HG03439 (cell line): ENCODE measurements around the gene FAM107B.

Source experiments
- ATAC-seq: cut with Tn5 transposase; IDR thresholded peaks from one replicate; pipeline ENCODE4 v1.9.1; 2021; ENCODE audit warnings: mild to moderate bottlenecking, moderate library complexity; ENCODE audit not compliant: unreplicated experiment

FAM107B gene

DNA sequence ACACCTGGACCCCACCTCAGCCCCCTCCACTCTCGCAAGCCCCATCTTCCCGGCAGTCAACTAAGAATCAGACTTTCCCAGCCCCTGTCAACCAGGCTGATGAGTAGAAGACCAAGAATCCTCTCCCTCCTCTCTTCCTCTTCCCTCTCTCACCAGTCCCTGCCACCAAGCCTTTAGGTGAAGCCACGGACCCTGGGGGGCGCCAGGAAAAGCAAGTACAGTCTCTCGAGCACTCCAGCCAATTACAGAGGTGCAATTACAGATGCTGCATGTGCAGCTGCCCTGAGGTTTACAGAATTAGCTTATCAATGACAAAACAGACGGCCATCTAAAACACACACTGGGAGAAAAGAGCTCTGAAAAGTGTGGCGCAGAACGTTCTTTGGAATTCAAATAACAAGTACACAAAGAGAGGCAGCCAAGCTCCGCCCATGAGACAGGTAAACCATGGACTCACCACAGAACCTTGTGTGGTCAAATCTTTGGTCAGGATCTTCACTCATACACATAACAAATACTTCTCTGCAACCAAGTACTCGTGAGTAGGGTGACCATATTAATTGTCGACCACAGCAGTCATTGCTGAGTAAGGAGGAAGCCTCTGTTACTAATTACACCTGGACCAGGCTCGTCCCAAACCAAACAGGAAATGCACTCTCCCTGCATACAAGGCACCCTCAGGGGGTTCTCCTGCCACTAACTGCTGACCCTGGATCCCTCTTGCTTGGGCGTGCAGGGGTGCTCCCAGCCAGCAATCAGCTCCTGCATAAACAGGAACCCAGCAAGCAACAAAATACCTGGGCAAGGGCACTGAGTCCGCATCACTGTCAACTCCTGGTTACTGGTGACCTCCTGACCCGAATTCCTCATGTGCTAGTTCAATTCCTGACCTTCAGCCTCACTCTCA lies 189.2 kb downstream of the FAM107B start:
- no peak for ATAC-seq

DNA sequence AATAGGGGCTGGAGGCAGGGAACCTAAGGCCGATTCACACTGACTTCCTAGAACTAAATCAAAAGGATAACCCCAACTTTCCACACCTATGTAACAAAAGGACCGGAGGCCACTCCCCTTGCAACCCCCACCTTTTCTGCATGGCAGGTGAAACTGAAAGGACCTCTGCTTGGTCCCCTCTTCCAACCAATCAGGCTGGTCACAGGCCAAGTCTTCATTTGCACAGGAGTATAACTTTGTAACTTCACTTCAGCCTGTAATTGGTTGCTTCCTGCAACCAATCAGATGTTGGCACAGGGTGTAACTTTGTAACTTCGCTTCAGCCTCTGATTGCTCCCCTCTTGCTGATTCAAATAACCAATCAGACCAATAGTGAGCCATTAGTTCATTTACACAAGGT lies 190.0 kb downstream of the FAM107B start:
- ATAC-seq, result no peak

DNA sequence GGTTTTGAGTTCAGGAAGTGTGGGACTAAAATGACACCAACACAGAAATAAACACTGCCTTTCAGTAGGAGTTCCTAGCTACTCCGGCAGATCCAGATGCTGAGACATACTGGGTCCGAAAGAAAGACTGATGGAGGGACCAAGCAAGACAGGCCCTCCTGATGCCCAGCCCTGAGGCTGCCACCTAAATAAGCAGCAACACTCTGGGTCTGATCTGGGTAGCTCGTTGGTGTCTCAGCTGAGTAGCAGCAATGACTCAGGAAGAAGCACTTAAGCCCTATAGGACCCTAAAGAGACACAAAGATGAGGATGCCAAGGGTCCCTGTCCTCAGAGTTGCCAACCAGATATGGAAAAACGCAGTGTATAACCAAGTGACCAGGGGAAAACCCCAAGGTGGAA lies 190.7 kb downstream of the FAM107B start:
- no peak for ATAC-seq

DNA sequence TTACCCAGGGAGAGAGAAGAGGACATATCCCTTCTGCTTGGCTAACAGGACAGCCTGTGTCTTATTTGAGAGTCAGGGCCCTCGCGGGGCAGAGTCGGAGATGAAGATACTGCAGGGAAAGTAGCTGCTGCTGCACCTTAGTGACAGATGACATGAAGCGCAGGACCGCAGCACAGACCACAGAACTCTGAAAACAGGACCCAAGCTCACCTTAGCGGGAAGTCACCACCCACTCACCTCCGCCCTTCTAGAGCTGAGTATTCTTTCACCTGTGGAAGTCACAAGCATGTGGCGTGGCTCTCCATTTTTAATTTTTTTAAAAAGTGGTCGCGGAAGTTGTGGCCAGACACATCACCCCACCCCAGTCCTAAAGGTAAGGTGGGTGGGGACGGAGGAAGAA lies 191.4 kb downstream of the FAM107B start:
- no peak for ATAC-seq

DNA sequence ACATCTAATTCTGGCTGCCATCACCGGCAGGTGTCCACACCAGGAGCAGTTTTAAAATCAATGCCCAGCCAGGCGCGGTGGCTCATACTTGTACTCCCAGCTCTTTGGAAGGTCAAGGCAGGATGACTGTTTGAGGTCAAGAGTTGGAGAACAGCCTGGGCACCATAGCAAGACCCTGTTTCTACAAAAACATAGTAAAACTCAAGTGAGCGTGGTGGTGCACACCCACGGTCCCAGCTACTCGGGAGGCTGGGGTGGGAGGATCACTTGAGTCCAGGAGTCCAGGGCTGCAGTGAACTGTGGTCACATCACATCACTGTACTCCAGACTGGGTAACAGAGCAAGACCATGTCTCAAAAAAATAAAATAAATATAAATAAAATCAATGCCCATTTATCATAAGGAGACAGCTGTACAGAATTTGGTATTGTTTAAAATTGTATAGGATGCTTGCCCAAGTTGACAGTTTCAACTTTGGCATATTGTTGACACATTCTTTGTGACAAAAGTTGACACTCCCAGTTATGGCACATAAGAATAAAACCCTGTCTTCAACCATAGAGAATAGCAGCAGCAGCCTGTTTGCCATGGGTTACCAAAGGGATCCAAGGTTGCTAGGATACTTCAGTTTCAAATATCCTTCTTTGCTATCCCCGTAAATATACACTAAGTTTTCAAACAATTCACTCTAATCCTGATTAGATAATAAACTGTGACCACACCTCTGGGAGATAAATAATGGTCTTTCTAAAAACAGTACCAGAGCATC lies 193.0 kb downstream of the FAM107B start:
- no peak for ATAC-seq

DNA sequence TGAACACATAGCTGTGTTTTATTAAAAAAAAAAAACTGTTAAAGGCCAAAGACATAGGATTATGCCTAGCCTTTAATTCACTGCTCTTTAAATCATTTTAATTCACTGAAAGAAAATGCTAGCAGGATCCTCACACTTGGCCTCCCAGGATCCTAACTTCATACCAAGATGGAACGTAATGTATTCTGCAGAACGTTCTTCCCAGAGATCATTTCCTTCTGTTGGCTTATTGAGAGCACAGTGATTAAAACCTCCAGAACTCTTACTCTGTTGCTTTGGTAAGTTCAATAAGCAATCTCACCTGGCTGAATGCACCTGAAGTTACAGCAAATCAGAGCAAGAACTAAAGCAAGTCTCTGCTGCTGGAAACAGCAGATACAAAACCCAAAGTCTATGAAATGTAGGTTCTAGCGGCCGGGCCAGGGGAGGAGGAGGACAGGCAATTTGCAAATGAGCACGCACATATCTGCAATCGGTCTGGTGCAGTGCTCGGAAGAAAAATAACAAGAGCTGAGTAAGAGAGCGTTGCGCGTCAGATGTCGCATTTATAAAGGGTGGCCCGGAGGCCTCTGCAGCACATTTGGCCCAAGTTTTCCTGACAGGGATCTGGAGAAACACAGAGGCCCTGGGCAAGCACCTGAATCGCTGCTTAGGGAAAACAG lies 193.9 kb downstream of the FAM107B start:
- ATAC-seq, result no peak

DNA sequence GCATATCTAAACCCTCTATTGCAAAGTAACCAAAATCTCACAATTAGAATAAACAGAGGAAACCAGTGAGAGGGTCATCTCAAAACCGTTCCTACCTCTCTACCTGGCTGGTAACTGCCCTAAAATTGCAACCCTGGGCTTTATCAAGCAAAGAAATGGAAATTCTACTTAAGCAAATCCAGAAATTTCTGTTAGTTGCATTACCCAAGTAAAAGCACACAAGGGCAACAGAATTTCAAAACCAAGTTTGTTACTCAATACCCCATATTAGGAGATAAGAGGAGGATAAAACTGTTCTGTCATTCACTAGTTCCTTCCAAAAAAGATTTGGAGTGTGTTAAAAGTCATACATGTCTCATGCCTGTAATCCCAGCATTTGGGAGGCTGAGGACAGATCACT lies 195.3 kb downstream of the FAM107B start:
- ATAC-seq, result no peak

DNA sequence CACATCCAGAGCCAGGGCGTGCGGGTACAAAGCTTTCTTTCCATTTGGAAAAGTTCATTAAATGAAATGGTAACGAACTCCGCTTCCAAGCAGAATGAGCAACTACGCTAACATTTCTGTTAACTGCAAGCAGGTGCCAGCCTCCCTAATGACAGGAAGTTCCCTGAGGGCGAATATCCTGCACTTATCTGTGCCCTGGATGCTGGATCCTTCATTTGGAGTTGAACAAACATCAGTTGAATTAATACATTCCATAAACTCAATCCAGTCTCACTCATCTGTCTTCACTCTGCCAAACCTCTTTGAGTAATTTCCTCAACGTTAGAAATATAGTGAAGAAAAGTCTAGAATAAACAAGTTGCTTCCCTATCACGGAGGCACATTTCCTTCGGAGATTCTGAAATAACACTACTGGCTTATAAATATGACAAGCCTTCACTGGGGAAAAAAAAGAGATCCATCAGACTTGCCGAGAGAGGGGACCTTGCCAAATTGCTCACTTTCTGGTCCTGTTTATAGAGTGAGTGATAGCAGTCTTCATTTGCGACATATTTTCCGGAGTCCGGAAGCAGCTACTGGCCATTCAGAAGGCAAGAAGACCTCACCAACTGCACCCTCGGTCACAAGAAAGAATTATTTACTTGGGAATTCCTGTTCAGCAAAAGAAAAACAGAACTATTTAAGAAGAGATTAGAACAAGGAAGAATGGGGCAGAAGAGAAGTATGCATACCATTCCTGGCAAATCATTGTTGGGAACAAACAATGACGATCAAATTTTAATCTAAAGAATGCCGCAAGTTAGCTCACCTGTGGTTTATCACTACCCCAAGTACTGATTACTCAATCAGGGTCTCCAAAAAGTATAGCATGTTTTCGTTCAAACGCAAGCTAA lies 196.4 kb downstream of the FAM107B start:
- ATAC-seq, result no peak

DNA sequence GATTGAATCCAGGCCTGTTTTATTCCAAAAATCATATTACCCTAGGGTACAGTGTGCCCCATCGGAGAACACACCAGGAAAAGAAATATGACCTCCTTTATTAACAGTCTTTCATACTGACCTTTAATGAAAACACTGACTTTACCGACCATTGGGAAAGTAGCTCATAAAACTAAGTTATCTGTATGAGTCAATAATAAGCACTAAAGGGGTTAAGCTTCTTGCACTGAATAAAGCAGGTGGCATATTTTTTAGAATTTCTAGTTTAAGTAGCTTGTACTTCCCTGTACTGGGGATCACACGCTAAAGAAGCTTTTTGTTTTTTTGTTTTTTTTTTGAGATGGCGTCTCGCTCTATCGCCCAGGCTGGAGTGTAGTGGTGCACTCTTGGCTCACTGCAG lies 199.8 kb downstream of the FAM107B start:
- no peak for ATAC-seq

DNA sequence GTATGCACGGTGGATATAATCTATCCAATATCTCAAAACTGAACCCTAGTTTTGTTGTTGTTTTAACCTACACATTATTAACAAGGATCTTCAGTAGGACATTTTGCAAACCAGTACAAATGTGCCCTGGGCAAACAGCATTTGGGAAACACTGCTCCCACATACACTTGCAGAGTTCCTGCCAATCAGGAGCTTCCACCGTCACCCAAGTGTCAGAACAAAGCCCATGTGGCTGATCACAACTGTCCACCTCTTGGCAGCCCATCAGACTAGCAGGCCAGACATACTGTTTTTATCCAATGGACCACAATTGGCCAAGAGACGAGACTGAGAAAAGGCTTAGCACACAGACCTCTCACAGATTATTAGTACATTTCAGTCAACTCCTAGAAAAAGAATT lies 200.4 kb downstream of the FAM107B start:
- ATAC-seq, result no peak

DNA sequence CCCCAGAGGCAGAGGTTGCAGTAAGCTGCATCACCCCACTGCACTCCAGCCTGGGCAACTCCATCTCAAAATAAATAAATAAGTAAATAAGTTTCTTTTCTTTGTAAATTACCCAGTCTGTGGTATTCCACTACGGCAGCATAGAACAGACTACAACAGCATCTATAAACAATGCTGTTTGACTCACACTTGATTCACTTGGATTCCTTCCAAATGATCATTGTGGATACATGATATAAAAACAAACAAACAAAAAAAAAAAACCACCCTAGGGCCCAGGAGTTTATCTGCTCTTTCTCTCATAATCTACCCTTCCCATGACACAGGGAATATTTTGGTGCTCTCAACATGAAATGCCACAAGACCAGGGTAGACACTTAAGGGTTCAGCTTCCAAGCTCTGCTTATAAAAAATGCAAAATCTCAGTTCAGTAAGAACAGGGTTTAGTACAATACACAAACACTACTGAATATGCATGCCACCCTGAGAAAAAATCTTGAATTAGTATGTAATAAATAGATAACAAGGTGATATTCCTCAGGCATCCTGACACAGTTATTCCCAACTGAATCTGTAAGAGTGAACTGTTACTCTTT lies 200.9 kb downstream of the FAM107B start:
- no peak for ATAC-seq

DNA sequence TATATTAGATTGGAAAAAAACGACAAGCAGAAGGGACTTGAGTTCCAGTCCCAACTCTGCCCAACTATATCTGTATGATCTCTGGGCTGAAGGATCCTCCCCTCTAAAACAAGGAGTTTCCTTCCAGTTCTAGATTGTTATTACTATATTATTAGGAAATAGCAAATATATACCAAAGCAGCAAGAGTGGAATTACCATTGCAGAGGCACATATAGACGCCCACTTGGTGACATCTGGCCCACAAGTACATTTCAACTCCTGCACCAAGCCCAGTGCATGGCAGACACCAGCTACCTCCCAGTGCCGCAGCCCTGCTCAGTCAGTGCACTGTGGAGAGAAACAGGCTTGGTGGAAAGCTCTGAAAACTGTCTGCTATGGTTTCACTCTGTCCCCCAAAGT lies 201.9 kb downstream of the FAM107B start:
- ATAC-seq, result no peak

DNA sequence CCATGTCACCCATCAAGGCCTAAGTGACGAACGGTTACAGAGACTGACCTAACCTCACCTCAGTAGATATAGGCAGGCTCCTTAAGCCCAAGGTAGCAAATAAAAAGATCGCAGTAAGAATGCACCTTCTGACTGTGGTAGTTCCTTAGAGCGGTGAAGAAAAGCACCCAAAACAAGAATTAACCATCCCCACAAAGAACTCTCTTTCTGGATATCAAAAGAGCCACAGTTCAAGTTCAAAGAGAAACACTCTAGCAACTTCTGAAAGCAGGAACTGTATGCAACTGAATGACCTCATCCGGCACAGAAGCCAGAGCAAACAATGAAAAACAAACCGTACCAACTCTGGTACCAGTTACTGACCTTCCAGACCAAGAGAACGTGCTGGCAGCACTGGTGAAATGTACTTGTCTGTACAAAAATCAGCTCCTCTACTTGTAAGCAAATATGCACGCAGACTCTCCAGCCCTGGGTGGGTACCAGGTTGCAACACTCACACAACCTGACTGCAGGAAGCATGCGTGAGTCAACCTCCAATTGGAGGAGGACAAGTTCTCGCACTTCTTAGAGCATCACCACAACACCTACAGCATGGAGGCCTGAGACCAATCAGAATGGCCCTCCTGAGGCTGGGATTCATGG lies 202.7 kb downstream of the FAM107B start:
- ATAC-seq, result no peak

DNA sequence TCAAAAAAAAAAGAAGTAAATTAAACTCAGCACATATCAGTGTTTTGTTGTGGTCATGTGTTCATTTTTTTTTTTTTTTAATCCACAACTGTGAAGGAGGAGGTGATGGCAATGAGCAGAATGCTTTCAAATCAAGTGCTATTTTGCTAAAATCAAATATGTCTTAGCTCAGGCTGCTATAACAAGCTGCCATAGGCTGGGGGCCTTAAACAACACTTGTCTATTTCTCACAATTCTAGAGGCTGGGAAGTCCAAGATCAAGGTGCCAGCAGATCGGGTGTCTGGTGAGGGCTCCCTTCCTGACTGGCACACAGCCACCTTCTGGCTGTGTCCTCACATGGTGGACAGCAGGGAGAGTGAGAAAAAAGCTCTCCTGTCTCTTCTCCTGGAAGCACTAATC lies 203.9 kb downstream of the FAM107B start:
- no peak for ATAC-seq

DNA sequence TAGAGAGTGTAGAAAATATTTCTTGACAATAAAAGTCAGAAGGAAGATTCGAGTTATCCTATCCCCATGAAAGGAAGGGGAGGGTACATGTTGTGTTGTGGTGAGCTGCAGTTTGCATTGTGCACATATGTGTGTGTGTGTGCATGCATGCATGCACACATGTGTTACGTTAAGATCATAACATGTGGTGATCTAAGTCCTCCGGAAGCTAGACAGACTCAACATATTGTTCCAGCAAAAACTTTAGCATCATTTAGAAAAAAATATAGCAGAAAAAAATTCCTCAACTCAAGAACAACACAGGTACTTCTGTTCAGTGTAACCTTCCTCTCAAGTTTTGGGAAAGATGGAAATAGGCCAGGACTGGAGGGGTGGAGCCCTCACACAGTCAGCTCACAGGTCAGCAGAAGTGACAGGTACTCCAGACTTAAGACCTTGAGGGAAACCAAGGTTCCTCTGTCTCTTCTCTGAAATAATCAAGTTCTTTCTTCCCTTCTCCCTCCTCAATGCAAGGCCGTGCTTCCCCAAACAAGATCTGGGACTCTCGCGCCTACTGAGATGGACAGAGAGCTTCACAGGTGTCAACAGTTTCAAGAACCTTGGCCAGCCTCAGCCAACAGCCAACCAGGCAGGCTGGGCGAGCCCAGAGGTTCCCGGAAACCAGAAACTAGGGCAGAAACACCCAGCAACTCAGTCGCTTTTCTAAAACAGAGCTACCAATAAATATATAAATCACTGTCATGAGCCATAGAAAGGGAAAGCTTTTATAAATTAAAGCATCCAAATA lies 205.2 kb downstream of the FAM107B start:
- no peak for ATAC-seq

DNA sequence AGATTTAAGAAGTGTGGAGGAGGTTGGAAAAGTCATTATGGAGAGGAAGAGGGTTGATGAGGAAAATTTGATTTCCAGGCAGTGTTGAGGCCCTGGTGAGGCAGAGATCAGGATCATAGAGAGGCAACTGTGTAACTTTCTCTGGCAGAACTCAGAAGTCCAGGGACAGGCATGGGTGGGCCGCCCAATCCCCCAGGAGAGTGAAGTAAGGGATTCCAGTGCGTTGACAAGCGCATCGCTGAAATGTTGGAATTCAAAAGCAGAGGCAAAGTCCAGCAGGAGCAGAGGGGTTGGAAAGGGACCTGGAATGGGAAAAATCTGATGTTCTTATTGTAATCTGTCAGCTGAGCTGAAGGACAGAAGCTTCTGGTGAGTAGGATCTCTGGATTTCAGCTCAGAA lies 207.3 kb downstream of the FAM107B start:
- ATAC-seq, result no peak

DNA sequence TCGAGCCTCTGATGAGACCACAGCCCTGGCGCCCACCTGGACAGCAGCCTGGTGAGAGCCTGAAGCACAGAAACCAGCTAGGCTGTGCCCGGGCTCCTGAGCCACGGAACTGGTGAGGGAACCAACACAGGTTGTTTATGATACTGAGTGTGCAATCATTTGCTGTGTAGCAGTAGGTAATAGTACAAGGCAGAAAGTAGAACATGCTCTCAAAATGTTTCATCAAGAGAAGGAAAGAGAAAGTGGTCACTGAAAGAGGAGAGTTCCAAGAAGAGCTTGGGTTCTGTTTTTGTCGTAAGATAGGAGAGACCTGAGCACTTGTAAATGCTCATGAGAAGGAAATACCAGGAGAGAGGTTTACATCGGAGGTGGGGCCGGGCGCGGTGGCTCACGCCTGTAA lies 208.2 kb downstream of the FAM107B start:
- no peak for ATAC-seq

DNA sequence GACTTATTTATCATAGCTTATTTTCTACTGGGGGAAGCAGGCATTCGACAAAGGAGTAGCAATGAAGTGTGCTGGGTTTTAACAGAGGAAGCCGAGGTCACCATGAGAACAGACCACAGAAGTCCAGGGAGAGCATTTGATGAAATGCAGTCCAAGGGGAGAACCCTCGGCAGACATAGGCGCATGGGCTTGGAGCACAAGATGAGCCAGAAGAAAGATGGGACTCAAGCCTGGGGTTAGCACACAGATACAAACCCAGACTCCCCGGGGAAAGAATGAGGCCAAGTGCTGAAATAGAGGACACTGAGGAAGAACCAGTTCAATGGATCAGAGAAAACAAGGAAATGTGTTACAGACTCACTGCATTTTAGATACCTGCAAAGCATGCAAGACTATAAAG lies 209.5 kb downstream of the FAM107B start:
- no peak for ATAC-seq

DNA sequence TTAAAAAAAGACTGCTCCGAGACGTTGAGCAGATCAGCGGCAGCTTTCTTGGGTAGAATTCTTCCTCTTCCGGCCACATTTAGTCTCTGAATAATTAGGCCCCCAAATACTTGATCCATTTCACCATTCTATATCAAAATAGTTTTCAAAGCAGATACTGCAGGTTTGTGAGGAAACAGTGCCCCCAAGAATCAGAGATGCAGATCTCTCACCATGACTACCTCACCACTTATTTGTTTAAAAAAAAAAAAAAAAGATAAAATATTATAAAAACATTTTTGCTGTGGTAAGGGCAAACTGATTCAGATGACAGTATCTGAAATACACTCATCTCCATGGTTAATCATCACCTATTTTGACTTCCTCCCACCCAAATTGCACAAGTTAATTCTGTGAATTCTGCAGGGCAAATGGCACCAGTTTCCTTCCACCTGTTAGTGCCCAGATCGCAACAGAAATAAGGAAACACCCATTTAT lies 210.4 kb downstream of the FAM107B start:
- ATAC-seq, result no peak
